ENCODE data around the gene PTPRG. TPM values are rescaled to one million over a fixed set of nuclear protein-coding genes. Genes with fewer than 3 reads are reported as not detected.

The PTPRG gene
- total RNA-seq, 1 donor from 2014 or later, result 39.6 TPM

GRCh38 chr3:62238003-62238402, 676.6 kb downstream of the PTPRG start:
- Histone ChIP-seq H4K20me1 (ENCODE audit: insufficient read depth, low read length) (no peaks in the 10 kb centered on the region), H3K9me3 (ENCODE audit: insufficient read depth, low read depth, low read length) (no peaks in the 10 kb centered on the region), H2AFZ (ENCODE audit: low read depth, low read length) (no peak overlapping the region), H3K79me2 (ENCODE audit: insufficient read depth, low read length) (no peaks in the 10 kb centered on the region), H3K4me2 (ENCODE audit: low read length) (no peak overlapping the region), H3K27ac (ENCODE audit: low read depth, low read length) (no peak overlapping the region), H3K36me3 (ENCODE audit: insufficient read depth, low read length) (no peaks in the 10 kb centered on the region), H3K4me1 (ENCODE audit: insufficient read depth, low read length) (no peaks in the 10 kb centered on the region), H3K9ac (ENCODE audit: low read length) (no peak overlapping the region), H3K4me3 (ENCODE audit: insufficient read depth, low read depth, low read length) (no peak overlapping the region), H3K27me3 (ENCODE audit: insufficient read depth, low read length) (no peaks in the 10 kb centered on the region)
- no peaks in the 10 kb centered on the region for H3K36me3 Mint-ChIP-seq (ENCODE audit: low read depth, unreplicated experiment)
- H3K4me3 Mint-ChIP-seq (ENCODE audit: unreplicated experiment), result no peak overlapping the region
- TF ChIP-seq EZH2 (IDR thresholded peaks at IDR 0.05; ENCODE audit: insufficient read depth, low read length) (no peak), CTCF (IDR thresholded peaks at IDR 0.05; ENCODE audit: insufficient read depth, low read depth, low read length) (no peak)
- no peak overlapping the region for H3K27ac Mint-ChIP-seq (ENCODE audit: unreplicated experiment)
- no peaks in the 10 kb centered on the region for H3K9me3 Mint-ChIP-seq (ENCODE audit: unreplicated experiment)
- DNase-seq (ENCODE audit: low read depth), result no peak
- H3K4me1 Mint-ChIP-seq (ENCODE audit: low read depth, unreplicated experiment), result no peaks in the 10 kb centered on the region
- H3K27me3 Mint-ChIP-seq (ENCODE audit: low read depth, unreplicated experiment), result no peaks in the 10 kb centered on the region
- no peak for FAIRE-seq

- no peaks in the 10 kb centered on the region for H3K27me3 ChIP-seq (ENCODE audit: insufficient read depth, low read length)
- no peaks in the 10 kb centered on the region for H3K4me1 ChIP-seq (ENCODE audit: insufficient read depth, low read length)
- Mint-ChIP-seq H3K27ac (ENCODE audit: unreplicated experiment) (no peak overlapping the region), H3K27me3 (ENCODE audit: low read depth, unreplicated experiment) (no peaks in the 10 kb centered on the region), H3K9me3 (ENCODE audit: unreplicated experiment) (no peaks in the 10 kb centered on the region), H3K4me3 (ENCODE audit: unreplicated experiment) (no peak overlapping the region), H3K36me3 (ENCODE audit: low read depth, unreplicated experiment) (no peaks in the 10 kb centered on the region), H3K4me1 (ENCODE audit: low read depth, unreplicated experiment) (no peaks in the 10 kb centered on the region)
- no peak overlapping the region for H2AFZ ChIP-seq (ENCODE audit: low read depth, low read length)
- H3K4me3 ChIP-seq (ENCODE audit: insufficient read depth, low read depth, low read length), result no peak overlapping the region
- FAIRE-seq (no peak), DNase-seq (ENCODE audit: low read depth) (no peak)
- H3K9ac ChIP-seq (ENCODE audit: low read length), result no peak overlapping the region
- no peak overlapping the region for H3K4me2 ChIP-seq (ENCODE audit: low read length)
- H3K79me2 ChIP-seq (ENCODE audit: insufficient read depth, low read length), result no peaks in the 10 kb centered on the region
- no peaks in the 10 kb centered on the region for H3K36me3 ChIP-seq (ENCODE audit: insufficient read depth, low read length)
- no peaks in the 10 kb centered on the region for H3K9me3 ChIP-seq (ENCODE audit: insufficient read depth, low read depth, low read length)
- no peak for TF ChIP-seq CTCF (IDR thresholded peaks at IDR 0.05; ENCODE audit: insufficient read depth, low read depth, low read length)
- TF ChIP-seq EZH2 (IDR thresholded peaks at IDR 0.05; ENCODE audit: insufficient read depth, low read length), result no peak
- H3K27ac ChIP-seq (ENCODE audit: low read depth, low read length), result no peak overlapping the region
- no peaks in the 10 kb centered on the region for H4K20me1 ChIP-seq (ENCODE audit: insufficient read depth, low read length)
Observed at GRCh38 chr3:62238431-62238830, 677.1 kb downstream of the PTPRG start.

GRCh38 chr3:62241279-62241678, 679.9 kb downstream of the PTPRG start:
- no peaks in the 10 kb centered on the region for H3K9me3 ChIP-seq (ENCODE audit: insufficient read depth, low read depth, low read length)
- no peak for FAIRE-seq

More at GRCh38 chr3:62241279-62241678, 679.9 kb downstream of the PTPRG start:
- no peaks in the 10 kb centered on the region for H4K20me1 ChIP-seq (ENCODE audit: insufficient read depth, low read length)
- no peaks in the 10 kb centered on the region for H3K36me3 Mint-ChIP-seq (ENCODE audit: low read depth, unreplicated experiment)
- H3K27me3 ChIP-seq (ENCODE audit: insufficient read depth, low read length), result no peaks in the 10 kb centered on the region
- H3K4me3 Mint-ChIP-seq (ENCODE audit: unreplicated experiment), result no peak overlapping the region
- H3K36me3 ChIP-seq (ENCODE audit: insufficient read depth, low read length), result no peaks in the 10 kb centered on the region
- H3K79me2 ChIP-seq (ENCODE audit: insufficient read depth, low read length), result no peaks in the 10 kb centered on the region
- TF ChIP-seq CTCF (IDR thresholded peaks at IDR 0.05; ENCODE audit: insufficient read depth, low read depth, low read length) (no peak), EZH2 (IDR thresholded peaks at IDR 0.05; ENCODE audit: insufficient read depth, low read length) (no peak)
- H3K4me1 Mint-ChIP-seq (ENCODE audit: low read depth, unreplicated experiment), result no peaks in the 10 kb centered on the region
- H3K27ac ChIP-seq (ENCODE audit: low read depth, low read length), result no peak overlapping the region
- no peaks in the 10 kb centered on the region for H3K9me3 Mint-ChIP-seq (ENCODE audit: unreplicated experiment)
- no peak overlapping the region for H3K9ac ChIP-seq (ENCODE audit: low read length)
- H3K4me1 ChIP-seq (ENCODE audit: insufficient read depth, low read length), result no peaks in the 10 kb centered on the region
- no peak overlapping the region for H3K4me2 ChIP-seq (ENCODE audit: low read length)
- no peak for DNase-seq (ENCODE audit: low read depth)
- no peak overlapping the region for H3K27ac Mint-ChIP-seq (ENCODE audit: unreplicated experiment)
- H3K27me3 Mint-ChIP-seq (ENCODE audit: low read depth, unreplicated experiment), result no peaks in the 10 kb centered on the region
- H2AFZ ChIP-seq (ENCODE audit: low read depth, low read length), result no peak overlapping the region
- no peak overlapping the region for H3K4me3 ChIP-seq (ENCODE audit: insufficient read depth, low read depth, low read length)
